Ascending aorta (tissue), 2 donors: ENCODE measurements around the gene ADAM15. TPM values are rescaled to one million over a fixed set of nuclear protein-coding genes. Genes with fewer than 3 reads are reported as not detected.

ENCODE experiments used
- DNase-seq, 2 donors: peaks; one replicate each; pipeline ENCODE4 v3.0.0-alpha.2; 2019; ENCODE audit warnings: low spot score in 2 of 2
- H3K27ac ChIP-seq, 2 donors: fragments of 200-600 bp; sonication (generic); one replicate each; pipeline ENCODE4 v1.5.1; 2016 to 2017; ENCODE audit warnings: mild to moderate bottlenecking in 1 of 2
- H3K27me3 ChIP-seq: fragments of 200-600 bp; sonication (generic); one replicate; pipeline ENCODE4 v1.5.1; 2017
- H3K36me3 ChIP-seq, 2 donors: fragments of 200-600 bp; sonication (generic); one replicate each; pipeline ENCODE4 v1.5.1; 2016
- H3K4me1 ChIP-seq, 2 donors: fragments of 200-600 bp; sonication (generic); one replicate each; pipeline ENCODE4 v1.5.1; 2016 to 2017; ENCODE audit warnings: mild to moderate bottlenecking in 1 of 2
- H3K4me3 ChIP-seq, 2 donors: fragments of 200-600 bp; sonication (generic); one replicate each; pipeline ENCODE4 v1.5.1; 2016 to 2017; ENCODE audit warnings: mild to moderate bottlenecking in 1 of 2
- H3K9me3 ChIP-seq, 2 donors: fragments of 200-600 bp; sonication (generic); one replicate each; pipeline ENCODE4 v1.5.1; 2016
- CTCF ChIP-seq, 3 experiments: fragments of 200-600 bp in 2 of 3; fragments of 450-650 bp in 1 of 3; sonication (generic) in 2 of 3; IDR thresholded peaks; one replicate each; pipeline ENCODE4 v1.5.1; 2016 to 2019; ENCODE audit warnings: antibody characterized with exemption in 3 of 3, mild to moderate bottlenecking in 1 of 3, moderate library complexity in 1 of 3
- intact Hi-C: fragments of 100-400 bp; cut with DNase I; formaldehyde crosslinking; loops from one replicate; pipeline ENCODE4 v1.15.1; 2023
- total RNA-seq: library from RNA; depleted of rRNA; stranded (reverse); fragments of >200 nt; gene quantifications from one replicate; pipeline ENCODE4 v1.1.0, GENCODE V29; 2016

The ADAM15 gene
- total RNA-seq, 1 donor from 2014 or later: 610 TPM

GRCh38 chr1:155037043-155037442 lies 14.1 kb upstream of the ADAM15 start:
- no peak for DNase-seq
- Histone ChIP-seq H3K27me3 (no peaks in the 10 kb centered on the region), H3K36me3 (no peaks in the 10 kb centered on the region), H3K27ac (no peak overlapping the region), H3K4me3 (no peak overlapping the region), H3K9me3 (no peaks in the 10 kb centered on the region), H3K4me1 (no peaks in the 10 kb centered on the region)
- no peak for TF ChIP-seq CTCF (IDR thresholded peaks at IDR 0.05)
- intact Hi-C loops: no loop called here

GRCh38 chr1:155037851-155038441 lies 13.2 kb upstream of the ADAM15 start:
- H3K36me3 ChIP-seq: no peaks in the 10 kb centered on the region
- no peaks in the 10 kb centered on the region for H3K4me1 ChIP-seq
- H3K27me3 ChIP-seq: no peaks in the 10 kb centered on the region
- H3K27ac ChIP-seq: no peak overlapping the region
- no peaks in the 10 kb centered on the region for H3K9me3 ChIP-seq
- no peak for DNase-seq
- no peak overlapping the region for H3K4me3 ChIP-seq
- no peak for TF ChIP-seq CTCF (IDR thresholded peaks at IDR 0.05)
- intact Hi-C loops: no loop called here

- Histone ChIP-seq H3K36me3 (no peaks in the 10 kb centered on the region), H3K27ac (no peak overlapping the region), H3K4me3 (no peak overlapping the region), H3K4me1 (no peaks in the 10 kb centered on the region), H3K27me3 (no peaks in the 10 kb centered on the region), H3K9me3 (no peaks in the 10 kb centered on the region)
- TF ChIP-seq CTCF (IDR thresholded peaks at IDR 0.05): no peak
- intact Hi-C loops: no loop called here
- DNase-seq: no peak
Measured at GRCh38 chr1:155038602-155039307, 12.4 kb upstream of the ADAM15 start.

- H3K9me3 ChIP-seq: no peaks in the 10 kb centered on the region
- DNase-seq: no peak
- H3K27me3 ChIP-seq: no peaks in the 10 kb centered on the region
- intact Hi-C loops: no loop called here
- no peaks in the 10 kb centered on the region for H3K4me1 ChIP-seq
- TF ChIP-seq CTCF (IDR thresholded peaks at IDR 0.05): no peak
- H3K4me3 ChIP-seq: no peak overlapping the region
- H3K27ac ChIP-seq: no peak overlapping the region
- H3K36me3 ChIP-seq: no peaks in the 10 kb centered on the region
Measured at GRCh38 chr1:155039308-155039669, 11.8 kb upstream of the ADAM15 start.

DNA sequence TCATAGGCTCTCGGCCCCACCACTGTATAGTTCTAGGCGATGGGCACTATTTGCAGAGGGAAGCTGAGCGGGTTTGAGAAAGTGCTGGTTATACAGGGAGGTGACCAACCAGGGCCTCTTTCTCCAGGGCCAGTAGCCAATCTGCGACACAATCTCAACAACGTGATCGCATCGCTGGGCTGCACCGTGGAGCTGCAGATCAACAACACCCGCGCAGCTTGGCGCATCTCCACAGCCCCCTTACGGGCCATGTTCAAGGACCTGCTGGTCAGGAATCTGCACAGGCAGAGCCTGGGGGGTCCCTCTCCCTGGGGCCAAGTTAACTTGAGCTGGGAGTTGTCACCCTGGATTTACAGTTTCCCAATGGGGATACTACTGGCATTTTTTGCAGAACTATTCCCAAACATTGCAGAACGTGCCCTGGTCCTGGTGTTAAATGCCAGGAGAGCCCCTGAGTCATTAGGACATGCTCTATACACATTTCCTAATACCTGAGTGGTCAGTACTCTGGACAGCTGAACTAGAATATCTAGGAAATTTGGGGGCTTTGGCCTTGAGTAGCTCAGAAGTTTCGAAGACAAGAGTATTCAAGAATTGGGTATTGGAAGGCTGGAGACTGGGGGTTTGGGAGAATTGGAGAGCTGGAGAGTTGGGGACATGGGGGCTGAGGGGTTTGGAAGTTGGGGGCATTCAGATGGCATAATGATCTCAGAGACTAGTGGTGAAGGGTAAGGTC lies 10.6 kb upstream of the ADAM15 start:
- no peaks in the 10 kb centered on the region for H3K27me3 ChIP-seq
- H3K27ac ChIP-seq: no peak overlapping the region
- no peaks in the 10 kb centered on the region for H3K36me3 ChIP-seq
- TF ChIP-seq CTCF (IDR thresholded peaks at IDR 0.05): no peak
- no peaks in the 10 kb centered on the region for H3K4me1 ChIP-seq
- no peak overlapping the region for H3K4me3 ChIP-seq
- no peak for DNase-seq
- intact Hi-C loops: no loop called here
- H3K9me3 ChIP-seq: no peaks in the 10 kb centered on the region
